Measurements from ENCODE around the gene TNFRSF4. TPM values are rescaled to one million over a fixed set of nuclear protein-coding genes. Genes with fewer than 3 reads are reported as not detected.

TNFRSF4 gene
- total RNA-seq, 1 experiment from 2014 or later: 0.37 TPM

DNA sequence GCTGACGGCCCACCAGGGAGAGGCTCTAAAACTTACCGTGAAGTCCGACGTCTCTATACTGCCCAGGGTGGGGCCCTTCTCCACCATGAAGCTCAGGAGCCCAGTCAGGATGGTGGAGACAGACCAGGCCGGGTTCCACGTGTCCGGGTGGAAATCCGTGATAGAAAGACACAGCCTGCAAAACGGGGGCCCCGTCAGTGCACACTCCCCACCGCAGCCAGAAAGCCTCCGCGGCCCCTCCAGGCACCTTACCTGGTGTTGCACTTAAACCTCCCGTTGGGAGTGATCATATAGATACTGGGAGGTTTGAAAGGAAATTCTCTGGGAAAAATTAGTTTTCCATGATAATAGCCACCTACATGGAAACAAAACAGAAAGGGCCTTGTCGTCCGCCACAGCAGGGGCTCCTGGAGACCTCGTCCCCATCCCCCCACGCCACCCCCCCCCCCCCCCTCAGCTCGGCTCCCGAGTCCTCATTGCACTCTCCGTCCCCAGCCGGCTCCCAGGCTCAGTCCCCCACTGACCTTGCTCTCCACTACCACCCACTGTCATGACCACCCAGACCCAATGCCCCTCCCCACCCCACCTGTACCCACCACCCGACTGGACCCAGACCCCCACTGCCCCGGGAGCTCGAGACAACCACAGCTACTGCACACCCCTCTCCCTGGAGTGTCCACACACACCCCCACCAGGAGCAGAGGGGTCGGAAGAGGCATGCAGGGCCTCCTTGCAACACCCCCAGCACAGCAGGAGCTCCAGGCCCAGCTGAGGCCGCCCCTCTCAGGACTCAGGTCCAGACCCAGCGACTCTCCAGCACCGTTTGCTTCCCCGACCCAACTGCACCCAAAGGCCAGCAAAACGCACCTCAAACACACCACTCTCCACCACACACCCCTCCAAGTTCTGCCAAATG lies 43.3 kb upstream of the TNFRSF4 start:
- no peak for TF ChIP-seq SP1 (IDR thresholded peaks at IDR 0.05; ENCODE audit: low read depth)
- TF ChIP-seq, protein P1, sequence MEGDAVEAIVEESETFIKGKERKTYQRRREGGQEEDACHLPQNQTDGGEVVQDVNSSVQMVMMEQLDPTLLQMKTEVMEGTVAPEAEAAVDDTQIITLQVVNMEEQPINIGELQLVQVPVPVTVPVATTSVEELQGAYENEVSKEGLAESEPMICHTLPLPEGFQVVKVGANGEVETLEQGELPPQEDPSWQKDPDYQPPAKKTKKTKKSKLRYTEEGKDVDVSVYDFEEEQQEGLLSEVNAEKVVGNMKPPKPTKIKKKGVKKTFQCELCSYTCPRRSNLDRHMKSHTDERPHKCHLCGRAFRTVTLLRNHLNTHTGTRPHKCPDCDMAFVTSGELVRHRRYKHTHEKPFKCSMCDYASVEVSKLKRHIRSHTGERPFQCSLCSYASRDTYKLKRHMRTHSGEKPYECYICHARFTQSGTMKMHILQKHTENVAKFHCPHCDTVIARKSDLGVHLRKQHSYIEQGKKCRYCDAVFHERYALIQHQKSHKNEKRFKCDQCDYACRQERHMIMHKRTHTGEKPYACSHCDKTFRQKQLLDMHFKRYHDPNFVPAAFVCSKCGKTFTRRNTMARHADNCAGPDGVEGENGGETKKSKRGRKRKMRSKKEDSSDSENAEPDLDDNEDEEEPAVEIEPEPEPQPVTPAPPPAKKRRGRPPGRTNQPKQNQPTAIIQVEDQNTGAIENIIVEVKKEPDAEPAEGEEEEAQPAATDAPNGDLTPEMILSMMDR (IDR thresholded peaks at IDR 0.05 in 2 of 3, conservative IDR thresholded peaks at IDR 0.05 in 1 of 3; ENCODE audit: borderline replicate concordance in 1 of 3, insufficient read depth in 1 of 3, low read depth in 2 of 3, low read length in 2 of 3): no peak
- no peak for TF ChIP-seq ZNF274 (IDR thresholded peaks at IDR 0.05; ENCODE audit: low read depth, low read length)
- TF ChIP-seq, protein P2, sequence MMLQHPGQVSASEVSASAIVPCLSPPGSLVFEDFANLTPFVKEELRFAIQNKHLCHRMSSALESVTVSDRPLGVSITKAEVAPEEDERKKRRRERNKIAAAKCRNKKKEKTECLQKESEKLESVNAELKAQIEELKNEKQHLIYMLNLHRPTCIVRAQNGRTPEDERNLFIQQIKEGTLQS (IDR thresholded peaks at IDR 0.05): no peak
- TF ChIP-seq POLR2A (IDR thresholded peaks at IDR 0.05; ENCODE audit: borderline replicate concordance, extremely low read depth, insufficient read depth, insufficient read length): no peak
- TF ChIP-seq RAD21 (IDR thresholded peaks at IDR 0.05; ENCODE audit: low read depth): no peak
- no peak for TF ChIP-seq ZFX (IDR thresholded peaks at IDR 0.05)
- H3K9ac ChIP-seq (ENCODE audit: low read length): no peak overlapping the region
- RAD21 ChIA-PET (ENCODE audit: low non-redundant PET in 1 of 2, low total read pairs in 2 of 2, uncharacterized antibody in 2 of 2, unreplicated experiment in 2 of 2): no interaction called here
- no peaks in the 10 kb centered on the region for H4K20me1 ChIP-seq (ENCODE audit: insufficient read depth)
- ATAC-seq: no peak
- intact Hi-C loops (cut with micrococcal nuclease): no loop called here
- POLR2A ChIA-PET: no interaction called here
- no peaks in the 10 kb centered on the region for H3K4me1 ChIP-seq (ENCODE audit: control insufficient read depth in 1 of 2, insufficient read depth in 2 of 2, low read length in 2 of 2)
- no peak overlapping the region for H3K4me2 ChIP-seq (ENCODE audit: low read length)
- no peak overlapping the region for H3K27ac ChIP-seq (ENCODE audit: low read depth, low read length)
- H3K79me2 ChIP-seq (ENCODE audit: insufficient read depth, low read length): peaks cover 11% of the 10 kb centered on the region; the same call in 1 of the 2 replicates
- BruUV-seq (replicated peaks): no TSS peak
- no peak overlapping the region for H3K4me3 ChIP-seq (replicated peaks in 1 of 2; ENCODE audit: low read depth in 1 of 2, low read length in 2 of 2)
- DNase-seq (ENCODE audit: low read depth, low spot score): no peak
- peaks cover 21 to 47% of the 10 kb centered on the region in 2 experiments; a peak in 3 of 4 replicates for H3K36me3 ChIP-seq (ENCODE audit: control insufficient read depth in 1 of 2, insufficient read depth in 2 of 2, low read length in 2 of 2)
- CTCF ChIA-PET: no interaction called here
- H3K9me3 ChIP-seq (ENCODE audit: control insufficient read depth in 1 of 2, insufficient read depth in 1 of 2, low read depth in 1 of 2, low read length in 2 of 2): no peaks in the 10 kb centered on the region
- H3K9me2 ChIP-seq (ENCODE audit: insufficient read depth): no peaks in the 10 kb centered on the region
- H2AFZ ChIP-seq (ENCODE audit: low read depth, low read length, poor library complexity, severe bottlenecking): no peak overlapping the region
- H3K27me3 ChIP-seq (ENCODE audit: insufficient read depth, low read length): no peaks in the 10 kb centered on the region

Measured in HCT116 (cell line).